ENCODE measurements around the gene BTBD16.

Gene BTBD16

DNA sequence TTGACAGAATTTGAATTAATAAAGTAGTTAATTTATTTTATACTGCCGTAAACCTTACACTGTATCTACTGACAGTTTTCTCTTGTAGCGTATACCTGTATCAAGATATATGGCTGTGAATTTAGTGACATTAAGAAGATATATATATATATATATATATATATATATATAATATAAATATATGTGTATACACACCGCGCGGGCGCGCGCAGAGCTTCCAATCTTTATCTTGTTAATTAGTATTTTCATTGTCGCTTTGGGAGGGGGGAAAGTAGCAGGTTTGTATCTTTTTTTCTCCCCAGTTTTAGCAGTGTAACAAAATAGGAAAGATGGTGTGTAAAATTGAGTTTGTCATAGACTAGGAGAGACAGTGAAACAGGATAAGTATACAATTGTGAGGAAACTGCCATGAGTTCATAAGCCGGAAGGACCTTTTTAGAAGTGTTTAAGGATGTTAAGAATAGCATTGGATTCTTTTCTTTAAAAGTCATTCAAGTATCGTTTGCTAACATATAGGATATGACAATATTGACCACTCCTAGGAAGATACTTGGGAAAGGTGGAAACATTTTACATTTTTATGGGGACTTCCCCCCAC is 105.4 kb downstream of the BTBD16 start:
- no peak for DNase-seq

DNA sequence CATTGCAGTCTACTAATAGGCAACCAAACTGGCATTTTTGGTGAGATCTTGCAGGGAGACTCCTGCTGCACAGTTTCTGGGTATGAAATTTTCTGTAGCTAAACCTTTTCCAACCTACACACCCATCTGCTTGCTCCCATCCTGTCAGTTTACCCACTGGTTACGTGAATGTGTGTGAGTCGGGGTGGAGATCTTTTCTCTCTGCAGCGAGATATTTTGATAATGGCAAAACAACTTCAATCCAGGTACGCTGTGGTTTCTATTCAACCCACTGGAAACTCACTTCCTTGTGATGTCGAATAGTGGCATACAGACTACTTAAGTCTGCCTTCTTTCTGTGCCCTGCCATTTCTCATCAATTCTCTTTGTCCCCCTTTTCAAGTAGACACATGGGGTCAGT is 107.9 kb downstream of the BTBD16 start:
- DNase-seq: no peak

DNA sequence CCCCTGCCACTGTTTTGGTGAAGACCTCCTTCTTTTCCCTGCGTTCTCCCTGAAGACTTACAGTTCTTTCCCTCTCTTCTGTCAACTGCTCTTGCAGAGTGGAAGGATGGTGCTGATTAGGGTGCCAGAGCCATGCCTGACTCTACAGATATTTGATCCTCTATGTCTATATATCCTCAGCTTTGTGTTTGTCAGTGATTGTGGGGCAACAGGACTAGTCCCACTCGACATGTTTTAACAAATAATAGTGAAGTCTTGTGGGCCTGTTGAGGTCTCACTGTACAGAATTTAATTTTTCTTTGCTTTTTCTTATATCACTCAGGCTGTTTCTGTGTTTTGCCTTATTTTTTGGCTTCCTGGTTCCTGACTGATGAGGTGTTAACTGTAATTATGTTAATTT is 108.4 kb downstream of the BTBD16 start:
- no peak for DNase-seq

DNA sequence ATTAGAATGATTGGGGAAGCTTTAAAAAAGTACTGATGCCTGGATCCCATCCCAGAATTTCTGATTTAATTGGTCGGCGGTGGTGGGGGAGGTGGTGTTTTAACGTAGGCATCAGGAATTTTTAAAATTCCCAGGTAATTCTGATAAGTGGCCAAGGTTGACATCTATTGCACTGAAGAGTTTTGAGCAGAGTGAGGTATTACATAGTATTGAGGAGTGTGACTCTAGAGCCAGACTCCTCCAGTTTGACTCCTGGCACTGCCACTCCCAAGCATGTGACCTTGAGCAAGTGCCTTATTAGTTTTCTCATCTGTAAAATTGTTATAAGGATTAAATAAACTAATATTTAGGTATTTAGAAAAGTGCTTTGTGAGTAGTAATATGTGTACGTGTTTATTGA is 109.6 kb downstream of the BTBD16 start:
- no peak for DNase-seq

DNA sequence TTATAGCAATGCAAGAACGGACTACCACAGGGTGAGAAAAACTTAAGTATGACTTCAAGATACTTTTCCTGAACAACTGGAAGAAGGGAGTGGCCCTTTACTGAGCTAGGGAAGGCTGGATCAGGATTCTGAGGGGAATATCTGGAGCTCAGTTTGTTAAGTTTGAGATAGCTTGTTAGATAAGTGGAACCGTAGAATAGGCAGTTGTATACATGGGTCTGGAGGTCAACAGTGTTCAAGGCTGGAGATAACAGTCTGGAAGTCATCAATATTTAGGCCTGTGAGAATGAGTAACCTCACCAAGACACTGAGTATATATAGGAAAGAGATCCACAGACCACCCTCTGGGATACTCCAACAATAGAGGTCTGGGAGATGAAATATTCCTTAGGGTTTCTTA is 110.6 kb downstream of the BTBD16 start:
- no peak for DNase-seq

DNA sequence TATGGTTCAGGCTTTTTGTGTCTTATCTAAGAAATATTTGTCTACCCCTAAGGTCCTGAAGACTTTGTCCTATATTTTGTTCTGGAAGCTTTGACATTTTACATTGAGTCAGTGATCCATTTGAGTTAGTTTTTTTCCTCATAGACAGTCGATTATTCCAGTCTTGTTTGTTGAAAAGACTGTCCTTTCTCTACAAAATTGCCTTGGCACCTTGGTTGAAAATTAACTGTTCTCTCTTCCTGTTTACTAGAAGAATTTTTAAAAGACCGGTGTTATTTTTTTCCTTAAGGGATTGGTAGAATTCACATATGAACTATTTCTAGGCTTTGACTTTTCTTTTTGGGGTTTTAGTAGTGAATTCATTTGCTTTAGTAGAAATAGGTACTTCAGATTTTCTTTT is 115.4 kb downstream of the BTBD16 start:
- no peak for DNase-seq

DNA sequence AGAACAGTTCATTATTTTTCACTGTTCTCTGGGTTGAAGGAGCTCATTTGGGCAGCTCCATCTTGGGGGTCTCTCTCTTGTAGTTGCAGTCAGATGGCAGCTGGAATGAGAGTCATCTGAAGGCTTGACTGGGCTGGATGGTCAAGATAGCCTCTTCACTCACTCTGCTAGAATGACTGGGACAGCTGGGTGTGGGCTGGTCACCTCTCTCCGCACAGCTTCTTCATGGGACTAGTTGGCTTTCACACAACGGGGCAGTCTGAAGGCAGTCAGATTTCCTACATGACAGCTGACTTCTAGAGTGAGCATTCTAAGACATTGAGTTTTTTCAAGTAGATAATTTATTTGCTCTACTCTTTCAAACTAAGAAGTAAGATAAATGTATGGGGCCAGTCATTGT is 116.5 kb downstream of the BTBD16 start:
- DNase-seq: no peak

Measured in SHP77 treated with DMSO at 0.1 percent for 48 hours (cell line).